NCI-H2029 treated with DMSO at 0.1 percent for 48 hours (cell line): ENCODE results near the gene C19orf47.
"Not testable (repeated sequence)": the region's sequence is repeated elsewhere in the genome, so short reads cannot be mapped to it uniquely, and the experiment has no call there.

Experiments
- DNase-seq: peaks from one replicate; lab custom pipeline; 2025; lab: John Stamatoyannopoulos, UW

C19orf47 gene

DNA sequence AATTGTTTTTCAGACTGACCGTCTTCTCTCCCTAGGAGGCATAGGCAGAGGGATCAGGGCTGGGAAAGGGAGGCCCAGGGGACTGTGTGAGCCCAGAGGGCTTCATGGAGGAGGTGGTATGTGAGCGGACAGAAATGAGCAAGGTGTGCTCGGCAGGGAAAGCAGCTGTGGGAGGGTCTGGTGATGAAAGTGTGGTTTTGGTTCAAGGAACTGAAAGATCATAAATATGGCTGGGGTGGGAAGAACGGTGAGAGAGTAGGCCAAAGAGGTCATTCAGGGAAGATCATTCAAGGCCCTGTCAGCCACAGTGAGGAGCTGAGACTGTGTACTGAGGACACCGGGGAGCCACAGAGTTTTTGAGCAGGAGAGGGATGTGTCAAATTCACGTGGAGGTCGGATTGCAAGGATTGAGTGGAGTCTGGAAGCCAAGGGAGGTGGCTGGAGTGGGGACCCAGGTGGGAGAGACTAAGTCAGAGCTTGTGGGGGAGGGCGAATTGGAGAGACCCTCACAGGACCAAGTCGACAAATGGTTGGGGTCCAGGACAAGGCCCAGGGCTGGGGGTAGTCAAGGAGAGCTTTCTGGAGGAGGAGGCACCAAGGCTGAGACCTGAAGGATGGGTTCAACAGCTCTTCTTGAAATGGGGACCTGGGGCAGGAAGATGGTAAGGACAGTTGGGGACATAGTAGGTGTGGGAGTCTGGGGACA is 7.9 kb upstream of the C19orf47 start:
- no peak for DNase-seq

DNA sequence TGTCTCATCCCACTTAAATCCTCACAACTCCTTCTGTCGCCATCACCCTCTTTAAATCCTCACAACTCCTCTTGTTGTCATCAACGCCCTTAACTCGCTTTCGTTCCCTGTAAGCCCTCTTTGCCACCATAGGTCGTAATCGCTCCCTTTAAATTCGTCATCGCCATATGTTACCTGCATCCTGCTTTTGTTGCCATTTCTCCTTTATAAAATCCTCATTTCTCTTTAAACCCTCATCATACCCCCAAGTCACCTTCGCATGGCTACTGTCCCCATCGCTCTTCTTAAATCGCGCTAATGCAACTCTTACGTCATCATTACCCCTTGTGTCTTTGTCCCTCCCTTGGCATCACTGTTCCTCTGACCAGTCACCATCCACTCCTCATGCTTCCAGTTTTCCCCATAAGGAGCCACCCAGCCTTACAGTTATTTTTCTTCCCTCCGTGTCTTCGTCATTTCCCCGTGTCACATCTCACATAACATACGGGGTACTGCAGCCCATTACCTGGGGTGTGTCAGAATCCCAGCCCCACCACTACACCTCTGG is 837 bp upstream of the C19orf47 start:
- peak; percentile 23 for DNase-seq

DNA sequence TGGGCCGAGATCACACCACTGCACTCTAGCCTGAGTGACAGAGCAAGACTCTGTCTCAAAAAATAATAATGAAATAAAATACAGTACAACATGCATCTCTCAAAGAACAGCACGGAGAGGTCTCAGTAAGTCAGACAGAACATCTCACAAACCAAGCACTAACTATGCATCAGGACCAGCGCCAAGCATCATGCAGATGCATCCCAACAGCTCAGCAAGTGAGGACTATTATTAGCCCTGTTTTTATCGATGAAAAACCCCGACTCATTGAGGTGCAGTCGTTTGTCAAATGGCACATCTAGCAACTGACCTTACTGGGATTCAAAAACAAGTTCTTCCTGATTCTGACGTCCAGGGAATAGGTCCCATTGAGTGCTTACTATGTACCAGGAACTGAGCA is 3.8 kb downstream of the C19orf47 start:
- DNase-seq: no peak

DNA sequence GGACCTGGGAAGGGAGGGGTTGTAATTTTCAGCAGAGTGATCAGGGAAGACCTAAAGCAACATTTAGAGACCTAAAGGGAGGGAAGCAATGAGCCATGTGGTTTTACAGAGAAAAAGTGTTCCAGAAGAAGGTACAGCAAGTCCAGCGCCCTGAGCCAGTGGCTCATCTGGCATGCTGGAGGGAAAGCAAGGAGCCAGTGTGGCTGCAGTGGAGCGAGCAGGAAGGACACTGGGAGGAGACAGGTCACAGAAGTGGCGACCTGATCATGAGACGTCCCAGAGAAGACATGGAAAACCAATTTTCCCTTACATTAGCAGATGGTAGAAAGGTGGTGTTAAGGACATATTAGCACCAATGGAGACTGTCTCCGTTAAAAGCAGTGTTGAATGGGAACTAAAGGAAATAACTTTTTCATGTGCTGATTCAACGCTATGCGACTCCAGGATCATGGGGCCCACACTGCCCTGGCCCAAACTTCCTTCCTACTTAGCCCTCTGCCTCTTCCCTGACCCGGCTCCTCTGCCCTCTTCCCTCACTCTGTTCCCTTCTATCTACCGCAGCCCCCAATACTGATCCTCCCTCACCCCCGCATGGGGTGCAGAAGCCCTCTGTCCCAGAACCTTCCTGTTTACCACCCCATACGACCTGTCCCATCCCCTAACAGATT is 5.4 kb downstream of the C19orf47 start:
- DNase-seq: no peak

DNA sequence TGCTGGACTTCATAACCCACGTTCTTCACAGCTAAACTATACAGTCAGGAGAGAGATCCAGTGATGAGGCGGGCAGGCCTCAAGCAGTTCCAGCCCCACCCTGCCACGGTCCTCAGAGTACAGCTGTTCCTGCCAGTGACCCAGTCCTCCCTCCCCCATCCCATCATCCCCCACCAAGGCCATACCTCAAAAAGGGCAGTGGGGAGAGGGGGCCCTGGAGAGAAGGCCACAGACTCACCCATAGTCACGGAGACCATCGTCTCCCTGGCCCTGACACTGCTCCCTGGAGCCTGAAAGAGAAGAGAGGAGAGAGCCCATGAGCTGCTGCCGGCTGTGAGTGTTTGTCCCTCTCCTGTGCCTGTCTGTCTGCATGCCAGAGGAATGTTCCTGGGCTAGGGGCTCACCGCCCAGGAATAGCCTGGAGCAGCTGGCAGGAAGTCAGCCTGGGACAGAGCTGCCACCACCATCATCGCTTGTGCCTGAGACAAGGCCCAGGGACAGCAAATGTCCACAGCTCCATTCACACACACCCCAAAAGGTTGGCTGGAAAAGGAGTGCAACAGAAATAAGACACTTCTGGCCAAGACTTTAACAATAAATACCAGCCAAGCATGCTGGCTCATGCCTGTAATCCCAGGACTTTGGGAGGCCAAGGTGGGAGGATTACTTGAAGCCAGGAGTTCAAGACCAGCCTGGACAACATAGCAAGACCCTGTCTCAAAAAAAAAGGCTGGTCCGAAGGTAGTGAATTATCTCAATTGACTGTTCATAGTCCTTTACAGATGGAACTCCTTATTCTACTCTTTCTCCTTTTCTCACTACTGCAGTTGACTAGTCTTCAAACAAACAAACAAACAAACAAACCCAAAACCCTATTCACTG is 6.4 kb downstream of the C19orf47 start:
- no peak for DNase-seq

DNA sequence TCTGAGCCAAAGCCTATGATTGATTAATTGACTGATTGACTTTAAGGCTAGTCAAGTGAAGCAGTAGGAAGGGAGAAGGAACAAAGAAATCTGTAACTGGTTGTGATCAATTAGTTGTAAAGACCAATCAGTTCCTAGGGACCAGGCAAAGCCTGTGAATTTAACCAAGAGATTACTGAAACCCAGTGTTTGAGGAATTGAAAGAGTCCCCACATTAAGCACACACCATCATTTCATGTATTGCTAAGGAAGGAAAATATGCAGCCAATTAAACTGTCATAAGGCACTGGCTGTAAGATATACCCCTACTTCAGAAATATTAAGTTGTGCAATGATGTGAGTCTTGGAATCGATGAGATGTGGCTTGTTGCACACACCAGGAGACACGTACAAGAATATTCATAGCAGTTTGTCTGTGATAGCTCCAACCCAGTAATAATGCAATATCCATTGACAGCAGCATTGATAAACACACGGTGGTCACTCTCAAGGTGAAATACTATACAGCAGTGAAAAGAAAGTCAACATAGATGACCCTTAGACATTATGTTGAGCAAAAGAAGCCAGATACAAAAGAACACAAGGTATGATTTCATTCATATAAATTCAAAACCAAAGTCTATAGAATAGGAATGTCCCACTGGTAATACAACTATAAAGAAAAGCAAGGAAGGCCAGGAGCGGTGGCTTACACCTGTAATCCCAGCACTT is 9.0 kb downstream of the C19orf47 start:
- no peak for DNase-seq

DNA sequence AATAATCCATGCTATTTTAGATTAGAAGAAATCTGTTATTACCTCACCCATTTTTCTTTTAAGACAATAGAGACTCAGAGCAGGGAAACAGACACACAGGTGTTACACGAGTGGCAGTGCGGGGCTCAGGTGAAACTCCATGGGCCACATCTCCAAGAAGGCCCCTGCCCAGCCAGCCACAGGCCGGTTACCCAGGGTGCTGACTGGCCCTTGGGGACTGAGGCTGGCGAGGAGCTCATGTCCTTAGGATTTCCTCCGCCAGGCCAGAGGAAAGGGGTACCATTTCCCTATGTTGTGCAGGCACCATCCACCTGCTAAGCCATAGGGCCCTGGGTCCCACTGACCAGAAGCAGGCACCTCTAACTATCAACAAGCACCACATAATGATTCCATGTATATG is 10.6 kb downstream of the C19orf47 start:
- DNase-seq: no peak

DNA sequence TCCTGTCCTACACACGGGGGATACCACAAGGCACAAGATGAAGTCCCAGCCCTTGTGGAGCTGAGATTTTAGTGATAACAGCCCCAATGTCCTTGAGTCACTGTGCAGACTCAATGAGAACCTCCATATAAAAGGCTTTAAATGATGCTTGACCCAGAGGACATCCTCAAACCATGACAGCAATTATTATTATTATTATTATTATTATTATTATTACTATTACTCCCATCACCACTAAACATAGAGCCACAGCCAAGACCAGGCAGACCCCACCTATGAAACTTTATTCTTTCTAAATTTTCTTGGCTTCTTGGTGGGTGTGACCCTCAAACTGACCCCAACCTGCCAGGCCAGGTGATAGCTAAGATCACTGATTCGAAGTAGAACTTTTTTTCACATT is 11.1 kb downstream of the C19orf47 start:
- no peak for DNase-seq

DNA sequence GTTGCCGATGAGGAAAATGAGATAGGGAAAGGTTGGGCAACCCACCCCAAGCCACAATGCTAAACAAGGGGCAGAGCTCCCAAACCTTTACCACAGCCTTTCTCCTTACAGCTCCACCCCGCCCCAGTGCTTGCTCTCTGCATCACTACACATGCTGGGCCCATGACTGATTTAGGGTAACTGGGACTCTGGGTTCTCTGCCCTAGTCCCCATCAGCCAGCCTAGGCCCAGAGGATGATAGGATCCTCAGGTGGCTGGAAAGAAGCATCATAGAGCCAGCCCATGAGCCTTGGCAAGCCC is 11.6 kb downstream of the C19orf47 start:
- no peak for DNase-seq

DNA sequence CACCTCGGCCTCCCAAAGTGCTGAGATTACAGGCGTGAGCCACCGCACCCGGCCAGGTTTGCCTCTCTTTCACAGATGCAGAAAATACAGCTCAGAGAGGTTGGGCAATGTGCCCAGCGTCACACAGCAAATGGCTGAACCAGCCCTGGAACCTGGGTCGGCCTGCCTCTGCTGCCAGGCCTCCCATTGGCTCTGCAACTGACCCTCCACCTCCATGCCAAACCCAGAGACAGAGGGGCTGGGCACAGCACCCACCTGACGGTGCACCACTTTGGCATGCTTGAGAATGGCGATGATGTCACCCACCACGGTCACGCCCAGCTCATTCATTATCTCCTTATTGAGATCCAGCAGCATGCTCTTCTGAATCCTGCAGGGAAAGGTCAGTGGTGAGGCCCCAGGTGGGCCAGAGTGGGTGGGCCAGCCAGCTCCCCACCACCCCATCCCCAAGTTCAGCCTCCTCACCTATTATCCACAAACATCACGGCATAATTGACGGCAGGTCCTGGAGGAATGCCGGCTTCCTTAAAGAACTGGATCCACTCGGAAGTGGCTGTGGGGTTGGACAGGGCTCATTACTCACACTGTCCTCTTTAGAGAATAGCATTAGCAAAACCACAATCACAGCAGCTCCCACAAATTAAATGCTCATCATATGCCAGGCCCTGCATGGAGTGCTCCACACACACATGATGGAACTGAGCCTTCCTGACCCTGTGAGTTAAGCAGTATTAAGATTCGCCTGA is 12.2 kb downstream of the C19orf47 start:
- DNase-seq: no peak

DNA sequence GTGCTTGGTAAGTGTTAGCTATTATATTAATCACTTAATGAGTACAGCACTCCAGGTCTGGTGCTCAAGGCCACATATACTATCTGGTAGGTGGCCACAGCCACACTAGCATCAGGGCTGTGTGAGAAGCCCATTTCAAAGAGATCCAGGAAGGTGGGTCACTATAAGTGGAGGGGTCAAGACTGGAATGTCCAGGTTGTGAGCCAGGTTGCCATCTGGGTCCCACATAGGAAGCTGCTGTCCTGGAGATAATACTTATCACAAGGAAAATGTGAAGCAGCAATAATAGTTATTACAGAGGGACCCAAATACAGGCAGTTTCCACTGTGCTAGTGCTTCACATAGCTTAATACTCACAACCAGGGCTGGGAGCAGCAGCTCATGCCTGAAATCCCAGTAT is 13.1 kb downstream of the C19orf47 start:
- DNase-seq: no peak

DNA sequence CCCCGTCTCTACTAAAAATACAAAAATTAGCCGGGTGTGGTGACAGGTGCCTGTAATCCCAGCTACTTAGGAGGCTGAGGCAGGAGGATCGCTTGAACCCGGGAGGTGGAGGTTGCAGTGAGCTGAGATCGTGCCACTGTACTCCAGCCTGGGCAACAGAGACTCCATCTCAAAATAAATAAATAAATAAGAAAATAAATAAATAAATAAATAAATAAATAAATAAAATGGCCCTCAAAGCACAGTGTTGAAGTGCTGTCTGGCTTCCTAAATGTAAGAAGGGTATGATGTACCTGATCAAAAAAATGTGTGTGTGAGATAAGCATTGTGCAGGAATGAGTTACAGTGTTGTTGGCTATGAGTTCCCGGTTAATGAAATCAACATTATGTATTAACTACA is 15.1 kb downstream of the C19orf47 start:
- DNase-seq: not testable (repeated sequence)

DNA sequence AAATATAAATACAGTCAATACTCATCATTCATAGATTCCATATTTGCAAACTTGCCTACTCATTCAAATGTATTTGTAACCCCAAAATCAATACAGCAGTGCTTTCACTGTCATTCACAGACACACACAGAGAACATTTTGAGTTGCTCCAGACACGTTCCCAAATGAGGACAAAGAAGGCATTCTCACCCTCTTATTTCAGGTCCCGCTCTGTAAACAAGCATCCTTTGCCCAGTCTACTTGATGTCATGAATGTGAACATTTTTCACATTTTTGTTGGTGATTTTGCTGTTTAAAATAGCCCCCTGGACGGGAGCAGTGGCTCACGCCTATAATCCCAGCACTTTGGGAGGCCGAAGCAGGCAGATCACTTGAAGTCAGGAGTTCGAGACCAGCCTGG is 15.5 kb downstream of the C19orf47 start:
- no peak for DNase-seq

DNA sequence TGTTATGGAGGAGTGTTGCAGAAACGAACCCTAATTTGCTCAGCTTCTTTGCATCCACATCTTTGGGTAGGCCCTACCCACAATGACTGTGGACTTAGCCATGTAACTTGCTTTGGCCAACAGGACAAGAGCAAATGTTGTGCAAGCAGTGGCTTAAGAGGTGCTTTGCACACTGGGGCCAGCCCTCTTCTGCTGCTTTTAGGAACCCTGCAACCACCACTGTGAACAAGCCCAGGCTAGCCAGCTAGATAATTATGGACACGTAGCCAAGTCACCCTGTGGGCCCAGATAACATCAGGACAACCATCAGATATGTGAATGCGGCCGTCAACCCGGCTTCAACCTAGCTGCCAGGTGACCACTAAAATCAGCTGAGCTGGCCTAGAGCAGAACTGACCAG is 17.1 kb downstream of the C19orf47 start:
- DNase-seq: no peak

DNA sequence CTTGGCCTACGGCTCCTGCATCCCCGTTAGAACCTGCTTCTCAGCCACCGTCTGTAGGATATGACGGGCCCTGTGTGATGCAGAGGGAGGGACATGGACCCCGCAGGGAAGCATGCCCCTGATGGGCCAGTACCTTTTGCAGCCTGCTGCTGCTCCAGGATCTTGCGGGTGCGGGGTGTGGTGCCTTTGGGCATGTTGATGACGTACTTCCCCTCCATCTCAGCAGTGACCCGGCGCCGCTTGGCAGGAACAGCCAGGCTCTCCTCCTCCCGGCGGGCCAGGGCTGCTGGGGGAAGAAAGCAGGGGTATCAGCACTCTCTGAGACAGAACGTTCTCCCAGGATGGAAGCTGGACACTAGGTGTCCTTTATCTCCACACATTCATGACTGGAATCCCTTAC is 22.0 kb downstream of the C19orf47 start:
- no peak for DNase-seq

DNA sequence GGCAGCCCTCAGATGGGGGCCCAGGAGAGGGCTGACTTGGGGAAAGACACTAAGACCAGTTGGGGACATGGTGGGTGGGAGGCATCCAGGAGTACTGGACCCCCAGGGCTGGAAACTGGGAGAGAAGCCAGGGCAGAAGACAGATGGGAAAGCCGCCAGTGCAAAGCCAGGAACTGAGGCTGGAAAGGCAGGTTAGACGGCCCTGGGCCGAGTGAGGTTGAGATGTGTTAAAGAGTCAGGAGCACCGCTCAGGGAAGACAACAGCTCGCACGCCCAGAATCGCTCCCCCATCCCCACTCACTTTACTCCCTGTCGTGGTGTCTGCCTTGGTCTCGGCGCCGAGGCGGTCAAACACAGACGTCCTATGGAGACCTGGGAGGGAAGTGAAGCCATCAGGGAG is 24.5 kb downstream of the C19orf47 start:
- DNase-seq: no peak

DNA sequence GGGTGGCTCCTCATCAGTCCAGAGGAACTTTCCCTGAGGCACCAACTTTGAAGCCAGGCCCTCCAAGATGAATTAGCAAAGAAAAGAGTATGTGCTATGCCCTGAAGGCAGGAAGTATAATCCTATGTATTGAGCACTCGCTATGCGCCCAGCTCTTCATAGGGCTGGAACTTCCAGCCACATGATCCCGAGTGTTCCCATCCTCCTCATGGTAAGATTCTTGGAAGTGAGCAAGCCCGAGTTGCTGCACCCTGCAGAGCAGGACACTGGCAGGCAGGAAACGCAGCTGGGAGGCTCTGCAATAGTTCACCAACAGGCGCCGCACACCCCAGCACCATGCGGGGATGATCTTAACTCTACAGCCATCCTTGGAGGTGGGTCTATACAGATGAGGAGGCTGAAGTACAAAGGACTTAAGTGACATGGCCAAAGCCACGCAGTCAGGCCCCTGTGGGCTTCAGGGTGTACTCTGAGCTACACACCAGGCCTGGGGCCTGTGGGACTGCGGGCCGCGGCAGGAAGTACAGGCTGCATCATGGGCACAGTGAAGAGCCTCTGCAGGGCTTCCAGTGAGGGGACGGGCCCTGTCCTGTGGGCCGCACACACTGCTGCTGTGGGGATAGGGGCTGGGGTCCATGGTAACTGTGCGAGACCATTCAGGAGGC is 25.1 kb downstream of the C19orf47 start:
- no peak for DNase-seq

DNA sequence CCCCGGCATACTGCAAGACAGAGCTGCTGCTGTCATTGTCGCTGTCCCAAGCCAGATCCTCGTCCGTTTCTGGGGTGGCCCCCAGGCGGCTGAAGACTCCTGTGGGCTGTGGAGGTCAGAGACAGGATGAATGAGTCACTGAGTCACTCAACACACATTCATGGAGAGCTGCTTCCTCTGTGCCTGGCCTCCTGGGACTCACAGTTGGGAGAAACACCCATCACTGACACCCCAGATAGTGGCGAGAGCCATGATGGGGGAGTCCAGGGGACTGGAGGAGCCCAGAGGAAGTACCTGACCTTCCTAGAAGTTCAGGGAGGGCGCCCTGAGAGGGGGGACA is 26.0 kb downstream of the C19orf47 start:
- no peak for DNase-seq

DNA sequence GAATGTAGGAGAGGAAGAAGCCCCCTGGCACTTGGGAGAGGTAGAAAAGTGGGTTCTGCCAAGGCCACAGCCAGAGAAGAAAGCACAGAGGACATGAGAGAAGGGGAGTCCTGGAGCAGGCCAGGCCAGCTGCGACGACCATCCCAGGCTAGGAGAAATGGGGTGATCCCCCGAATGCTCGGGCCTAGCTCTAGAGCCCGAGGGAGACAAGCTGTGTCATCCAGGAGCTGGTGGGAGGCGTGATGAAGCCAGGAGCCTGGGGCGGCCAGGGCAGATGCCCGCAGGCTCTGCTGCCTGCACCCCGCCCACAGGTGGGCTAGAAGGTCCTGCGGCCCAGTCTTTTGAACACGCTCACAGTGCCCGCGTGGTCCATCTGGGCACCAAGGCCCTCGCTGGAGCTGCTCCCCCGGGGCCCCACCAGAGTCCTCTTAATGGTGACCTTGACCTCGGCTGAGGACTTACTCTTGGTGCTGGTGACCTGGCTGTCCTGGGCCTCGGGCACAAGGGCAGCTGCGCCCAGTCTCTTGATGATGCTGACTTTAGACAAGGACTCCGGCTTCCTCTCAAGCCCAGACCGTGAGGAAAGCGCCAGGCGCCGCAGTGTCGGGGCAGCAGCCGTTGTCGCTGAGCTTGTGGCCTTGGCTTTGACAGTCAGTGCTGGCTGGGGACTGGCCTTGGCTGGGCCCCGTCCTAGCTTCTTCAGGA is 26.5 kb downstream of the C19orf47 start:
- DNase-seq: no peak

DNA sequence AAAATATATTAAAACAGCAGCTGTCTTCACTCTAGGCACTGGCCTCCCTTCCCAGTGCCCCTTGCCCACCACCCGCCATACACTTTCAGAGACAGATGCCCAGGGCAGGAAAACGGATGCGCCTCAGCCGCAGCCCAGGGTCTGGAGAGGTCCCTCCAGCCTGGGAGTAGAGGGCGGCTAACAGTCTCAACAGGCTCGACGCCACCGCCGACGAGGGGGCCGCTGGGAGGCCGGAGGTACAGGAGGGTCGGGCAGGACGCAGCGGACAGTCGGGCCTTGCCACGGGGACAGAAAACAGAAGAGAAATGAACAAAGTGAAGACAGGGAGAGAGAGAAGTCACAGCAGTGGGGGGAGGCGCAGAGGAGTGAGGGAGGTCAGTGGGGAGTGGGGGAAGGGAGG is 27.1 kb downstream of the C19orf47 start:
- DNase-seq: no peak

DNA sequence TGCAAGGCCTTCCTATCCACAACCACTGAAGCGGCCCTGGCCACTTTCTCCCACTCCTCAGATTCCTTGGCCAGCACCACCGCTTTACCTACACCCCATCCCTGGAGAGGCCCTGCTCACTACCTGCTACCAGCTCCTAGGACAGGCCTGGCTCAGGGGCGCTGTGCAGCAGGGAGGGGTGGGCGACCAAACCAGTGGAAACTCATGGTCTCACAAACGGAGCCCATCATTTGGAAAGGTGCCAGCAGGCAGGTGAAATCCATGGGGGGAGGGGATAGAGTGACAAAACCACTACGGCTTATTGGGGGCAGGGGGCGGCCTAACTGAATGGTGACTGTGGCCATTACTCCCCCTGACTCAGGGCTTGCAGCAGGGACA is 27.6 kb downstream of the C19orf47 start:
- no peak for DNase-seq
